IPS DF 6.9 (cell line): ENCODE measurements around the gene SLX1A.
"Not testable (repeated sequence)": the region's sequence is repeated elsewhere in the genome, so short reads cannot be mapped to it uniquely, and the experiment has no call there.

Experiments
- DNase-seq: peaks from one replicate; pipeline ENCODE4 v3.0.0-alpha.2; 2013; ENCODE audit warnings: low read depth, low spot score
- H3K27ac ChIP-seq: one replicate; pipeline ENCODE4 v1.5.1; 2013; ENCODE audit warnings: low read length, control low read depth
- H3K27me3 ChIP-seq: 2 replicates; pipeline ENCODE4 v1.6.1; 2013; ENCODE audit warnings: mild to moderate bottlenecking, low read length; ENCODE audit not compliant: control insufficient read depth, insufficient read depth
- H3K36me3 ChIP-seq: 2 replicates; pipeline ENCODE4 v1.6.1; 2013; ENCODE audit warnings: low read length; ENCODE audit not compliant: control insufficient read depth, insufficient read depth
- H3K4me1 ChIP-seq: 2 replicates; pipeline ENCODE4 v1.6.1; 2013; ENCODE audit warnings: low read length; ENCODE audit not compliant: control insufficient read depth, insufficient read depth
- H3K4me3 ChIP-seq: 2 replicates; pipeline ENCODE4 v1.5.1; 2013; ENCODE audit warnings: mild to moderate bottlenecking, low read length
- H3K9me3 ChIP-seq: 2 replicates; pipeline ENCODE4 v1.6.1; 2013; ENCODE audit warnings: low read length, inconsistent platforms; ENCODE audit not compliant: control insufficient read depth, insufficient read depth
- WGBS: extraction: QIAGEN DNeasy Blood & Tissue Kit; methylation state at CpG from one replicate; pipeline ENCODE4 v1.1.7; 2013; ENCODE audit warnings: mixed read lengths, missing lambda C conversion rate; ENCODE audit not compliant: insufficient read length, insufficient coverage; 5-methylcytosine and 5-hydroxymethylcytosine counted together

SLX1A gene

GRCh38 chr16:30193615-30194014 is at the start of gene SLX1A, which contains the start of gene BOLA2B:
Gene SLX1A, plus strand, starts transcription at chr16:30193875. Its CDS starts 210 bp downstream, at chr16:30194085.
Gene BOLA2B, minus strand, starts transcription at chr16:30193666. Its CDS starts 71 bp downstream, at chr16:30193595.
- H3K4me3 ChIP-seq: peak within 1 kb of the TSS; percentile 12; the same call in 1 of the 2 replicates

GRCh38 chr16:30144017-30144416 is 49.7 kb upstream of the SLX1A start:
- no peak for DNase-seq
- Histone ChIP-seq H3K27ac (no peak overlapping the region), H3K36me3 (no peaks in the 10 kb centered on the region), H3K4me3 (no peak overlapping the region), H3K9me3 (no peaks in the 10 kb centered on the region), H3K27me3 (no peaks in the 10 kb centered on the region), H3K4me1 (no peaks in the 10 kb centered on the region)

More at GRCh38 chr16:30193615-30194014, at the start of gene SLX1A, which contains the start of gene BOLA2B:
- not testable (repeated sequence) for H3K27me3 ChIP-seq, H3K9me3 ChIP-seq, H3K4me1 ChIP-seq, DNase-seq, H3K27ac ChIP-seq, H3K36me3 ChIP-seq
- WGBS: no CpG with 5 or more reads among the region's 34 CpGs

- WGBS: no CpG with 5 or more reads among the region's 1 CpG
- Histone ChIP-seq H3K36me3 (no peaks in the 10 kb centered on the region), H3K4me3 (no peak overlapping the region), H3K27me3 (no peaks in the 10 kb centered on the region), H3K9me3 (no peaks in the 10 kb centered on the region), H3K4me1 (no peaks in the 10 kb centered on the region), H3K27ac (no peak overlapping the region)
- no peak for DNase-seq
Observed at GRCh38 chr16:30144917-30145316, 48.8 kb upstream of the SLX1A start.

GRCh38 chr16:30145657-30146056 is 48.0 kb upstream of the SLX1A start:
- no peak overlapping the region for H3K4me3 ChIP-seq
- no CpG with 5 or more reads among the region's 1 CpG for WGBS
- H3K27ac ChIP-seq: no peak overlapping the region
- no peaks in the 10 kb centered on the region for H3K4me1 ChIP-seq
- H3K9me3 ChIP-seq: no peaks in the 10 kb centered on the region
- no peaks in the 10 kb centered on the region for H3K36me3 ChIP-seq
- H3K27me3 ChIP-seq: no peaks in the 10 kb centered on the region
- no peak for DNase-seq

- no CpG with 5 or more reads among the region's 3 CpGs for WGBS
- Histone ChIP-seq H3K4me3 (no peak overlapping the region), H3K27ac (no peak overlapping the region), H3K9me3 (no peaks in the 10 kb centered on the region), H3K36me3 (no peaks in the 10 kb centered on the region), H3K4me1 (no peaks in the 10 kb centered on the region), H3K27me3 (no peaks in the 10 kb centered on the region)
- no peak for DNase-seq
Observed at GRCh38 chr16:30147843-30148510, 45.7 kb upstream of the SLX1A start.

GRCh38 chr16:30149250-30149930 is 44.3 kb upstream of the SLX1A start:
- no peak for DNase-seq
- Histone ChIP-seq H3K4me1 (no peaks in the 10 kb centered on the region), H3K9me3 (no peaks in the 10 kb centered on the region), H3K27ac (no peak overlapping the region), H3K4me3 (no peak overlapping the region), H3K27me3 (no peaks in the 10 kb centered on the region), H3K36me3 (no peaks in the 10 kb centered on the region)
- no CpG with 5 or more reads among the region's 5 CpGs for WGBS

- Histone ChIP-seq H3K4me1 (no peaks in the 10 kb centered on the region), H3K27ac (no peak overlapping the region), H3K4me3 (no peak overlapping the region), H3K9me3 (no peaks in the 10 kb centered on the region), H3K27me3 (no peaks in the 10 kb centered on the region), H3K36me3 (no peaks in the 10 kb centered on the region)
- WGBS: no CpG with 5 or more reads among the region's 7 CpGs
- DNase-seq: no peak
Observed at GRCh38 chr16:30151091-30151490, 42.6 kb upstream of the SLX1A start.

- Histone ChIP-seq H3K4me1 (no peaks in the 10 kb centered on the region), H3K27me3 (no peaks in the 10 kb centered on the region), H3K27ac (no peak overlapping the region), H3K9me3 (no peaks in the 10 kb centered on the region), H3K36me3 (no peaks in the 10 kb centered on the region), H3K4me3 (no peak overlapping the region)
- no CpG with 5 or more reads among the region's 9 CpGs for WGBS
- no peak for DNase-seq
Observed at GRCh38 chr16:30152517-30152916, 41.2 kb upstream of the SLX1A start.

GRCh38 chr16:30155188-30155587 is 38.5 kb upstream of the SLX1A start:
- no peaks in the 10 kb centered on the region for H3K4me1 ChIP-seq
- WGBS: no CpG with 5 or more reads among the region's 5 CpGs

GRCh38 chr16:30157214-30157613 is 36.5 kb upstream of the SLX1A start:
- no peaks in the 10 kb centered on the region for H3K27me3 ChIP-seq
- no peak overlapping the region for H3K27ac ChIP-seq
- no peaks in the 10 kb centered on the region for H3K36me3 ChIP-seq
- no peaks in the 10 kb centered on the region for H3K9me3 ChIP-seq
- H3K4me1 ChIP-seq: no peaks in the 10 kb centered on the region
- no CpG with 5 or more reads among the region's 1 CpG for WGBS
- no peak overlapping the region for H3K4me3 ChIP-seq
- no peak for DNase-seq

More at GRCh38 chr16:30155188-30155587, 38.5 kb upstream of the SLX1A start:
- no peak for DNase-seq
- H3K36me3 ChIP-seq: no peaks in the 10 kb centered on the region
- H3K27me3 ChIP-seq: no peaks in the 10 kb centered on the region
- H3K9me3 ChIP-seq: no peaks in the 10 kb centered on the region
- H3K27ac ChIP-seq: no peak overlapping the region
- H3K4me3 ChIP-seq: no peak overlapping the region
